HepG2 (cell line): Measurements from ENCODE around the gene CDKN3. TPM values are rescaled to one million over a fixed set of nuclear protein-coding genes. Genes with fewer than 3 reads are reported as not detected.

Experiments used
- ATAC-seq: fragments of 200-7000 bp; cut with Tn5 transposase; 3 replicates; pipeline ENCODE4 v1.9.1; 2020; ENCODE audit warnings: mild to moderate bottlenecking, moderate library complexity
- BruUV-seq: library from RNA; stranded (reverse); fragments of 400-500 nt; replicated peaks from 2 replicates; lab custom pipeline; 2021; lab: Mats Ljungman, UMichigan
- CTCF ChIA-PET: fragments of 300-600 bp; formaldehyde crosslinking; extraction: SDS; loops from one replicate; lab custom pipeline; 2021; ENCODE audit warnings: low total read pairs, inconsistent platforms, low intra/inter-chr PET ratio; lab: Yijun Ruan, JAX
- POLR2A ChIA-PET: fragments of 350-600 bp; sonication (Branson Sonifier 250); formaldehyde crosslinking; loops from one replicate; lab custom pipeline; 2020; ENCODE audit warnings: antibody characterized with exemption, inconsistent platforms; lab: Yijun Ruan, JAX
- DNase-seq: peaks from one replicate; pipeline ENCODE4 v3.0.0-alpha.2; 2015; ENCODE audit warnings: low spot score
- FAIRE-seq: peaks from 3 replicates; lab custom pipeline; 2011; peaks lifted over from hg19 to GRCh38; lab: Jason Lieb, UNC
- H2AFZ ChIP-seq: one replicate; pipeline ENCODE4 v1.6.1; 2011; ENCODE audit warnings: low read length, inconsistent platforms
- H3K27ac ChIP-seq: fragments of 300-600 bp; 3 replicates; pipeline ENCODE4 v1.8.0; 2011; ENCODE audit warnings: mixed run types, mild to moderate bottlenecking, mixed read lengths, low read length, inconsistent platforms; ENCODE audit not compliant: insufficient read depth; ENCODE audit errors: extremely low read length
- H3K27me3 ChIP-seq, 2 experiments: fragments of 200-600 bp in 1 of 2; 2 replicates in 1 of 2; 3 replicates in 1 of 2; pipeline versions ENCODE4 v1.6.0 to v1.8.0; 2011; ENCODE audit warnings: low read length in 2 of 2, mild to moderate bottlenecking in 2 of 2, moderate library complexity in 2 of 2, inconsistent platforms in 1 of 2; ENCODE audit not compliant: insufficient read depth in 2 of 2, control insufficient read depth in 1 of 2
- H3K36me3 ChIP-seq, 2 experiments: fragments of 200-600 bp in 1 of 2; replicated peaks in 1 of 2; 2 replicates in 1 of 2; 3 replicates in 1 of 2; pipeline versions ENCODE4 v1.5.1 to v1.8.0; 2011; ENCODE audit warnings: low read length in 2 of 2, inconsistent platforms in 1 of 2; ENCODE audit not compliant: insufficient read depth in 2 of 2, control insufficient read depth in 1 of 2
- H3K4me1 ChIP-seq: 2 replicates; pipeline ENCODE4 v1.5.1; 2012; ENCODE audit warnings: low read length, inconsistent platforms; ENCODE audit not compliant: insufficient read depth
- H3K4me2 ChIP-seq: 2 replicates; pipeline ENCODE4 v1.6.0; 2011; ENCODE audit warnings: low read depth, low read length, inconsistent platforms
- H3K4me3 ChIP-seq, 3 experiments: fragments of 200-600 bp in 1 of 3; sonication (generic), shearing (Covaris generic) in 1 of 3; replicated peaks in 1 of 3; 2 replicates each; pipeline ENCODE4 v1.5.1; 2011 to 2016; ENCODE audit warnings: low read length in 3 of 3, inconsistent platforms in 2 of 3, low read depth in 2 of 3, mild to moderate bottlenecking in 2 of 3, control low read depth in 1 of 3, mixed read lengths in 1 of 3; ENCODE audit not compliant: insufficient read depth in 1 of 3
- H3K79me2 ChIP-seq: one replicate; pipeline ENCODE4 v1.6.1; 2011; ENCODE audit warnings: low read length, inconsistent platforms; ENCODE audit not compliant: insufficient read depth
- H3K9ac ChIP-seq: 2 replicates; pipeline ENCODE4 v1.6.0; 2011; ENCODE audit warnings: mild to moderate bottlenecking, low read depth, low read length, inconsistent platforms; ENCODE audit not compliant: insufficient read depth
- H3K9me3 ChIP-seq: 2 replicates; pipeline ENCODE4 v1.5.1; 2012; ENCODE audit warnings: mild to moderate bottlenecking, low read length
- H4K20me1 ChIP-seq: 2 replicates; pipeline ENCODE4 v1.6.0; 2011; ENCODE audit warnings: inconsistent platforms, mild to moderate bottlenecking, low read length, moderate library complexity; ENCODE audit not compliant: insufficient read depth
- GPN1 ChIP-seq: sonication (generic); formaldehyde crosslinking; IDR thresholded peaks from 2 replicates; pipeline ENCODE4 v1.5.1; 2020; ENCODE audit warnings: missing genetic modification reagents, borderline replicate concordance
- MIXL1 ChIP-seq: IDR thresholded peaks from 2 replicates; pipeline ENCODE4 v1.6.1; 2016
- XBP1 ChIP-seq: sonication (generic); formaldehyde crosslinking; IDR thresholded peaks from 2 replicates; pipeline ENCODE4 v1.5.0; 2020; ENCODE audit warnings: missing genetic modification reagents
- ZNF879 ChIP-seq: sonication (generic); formaldehyde crosslinking; IDR thresholded peaks from 2 replicates; pipeline ENCODE4 v1.8.1; 2023; ENCODE audit warnings: missing genetic modification reagents
- WGBS: methylation state at CpG from one replicate; pipeline ENCODE4 v1.1.6; 2017; ENCODE audit warnings: low lambda C conversion rate; 5-methylcytosine and 5-hydroxymethylcytosine counted together
- in situ Hi-C: cut with HindIII; loops from 2 replicates; pipeline ENCODE4 v1.10.0; 2017; ENCODE audit warnings: low pct_unique_long_range_greater_than_20kb; ENCODE audit not compliant: extremely low pct_ligation_motif_present
- intact Hi-C: fragments of 100-400 bp; cut with micrococcal nuclease; formaldehyde crosslinking; loops from one replicate; pipeline ENCODE4 v1.10.0; 2022; ENCODE audit not compliant: unreplicated experiment
- polyA plus RNA-seq, 8 experiments: library from polyadenylated mRNA; depleted of rRNA in 3 of 8; stranded (reverse) in 7 of 8; unstranded in 1 of 8; fragments of >200 nt; fragmentation: Illumina TruSeq in 4 of 8; extraction: Trizol in 4 of 8; gene quantifications; 2 replicates each; pipeline versions ENCODE4 v1.2.1 to v1.2.3, GENCODE V29; 2011 to 2016; ENCODE audit warnings: low read depth in 4 of 8, missing spikeins in 1 of 8, mixed read lengths in 1 of 8; ENCODE audit not compliant: insufficient read depth in 1 of 8
- total RNA-seq, 5 experiments: library from RNA; depleted of rRNA; stranded (reverse); fragments of >200 nt; fragmentation: Illumina TruSeq; extraction: Trizol; gene quantifications; 2 replicates each; pipeline ENCODE4 v1.2.3, GENCODE V29; 2016; ENCODE audit warnings: low read depth in 1 of 5
- TF ChIP-seq, protein P1 (sequence below): IDR thresholded peaks from 2 replicates; pipeline ENCODE4 v1.6.1; 2016; ENCODE audit warnings: low read depth

CDKN3 gene
- total and polyA plus RNA-seq, 2 of the 13 experiments (the other 11 are each of a cell fraction or from before 2014, with no cell fraction given) = 63.0 to 88.9 TPM

DNA sequence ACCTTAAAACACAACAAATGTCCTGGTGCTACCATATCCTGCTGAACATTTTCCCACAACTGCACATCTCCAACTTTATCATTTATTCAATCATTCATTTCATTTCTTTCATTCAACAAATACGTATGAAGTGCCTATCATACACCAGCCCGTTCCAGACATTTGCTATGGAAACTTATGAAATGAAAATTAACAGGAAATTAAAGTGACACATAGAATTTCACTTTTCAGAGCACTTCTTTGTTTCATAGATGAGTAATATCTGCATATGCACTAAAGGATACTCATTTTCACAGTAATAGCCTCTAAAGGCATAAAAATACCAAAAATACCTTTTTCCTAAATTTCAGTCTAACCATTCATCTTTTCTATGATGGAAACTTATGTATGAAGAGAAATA is 31.7 kb downstream of the CDKN3 start:
- DNase-seq (no peak), ATAC-seq (no peak), FAIRE-seq (no peak)
- 94% methylated on average over 2 of the region's 2 CpGs for WGBS
- H3K9ac ChIP-seq = no peak overlapping the region
- H3K27ac ChIP-seq = no peak overlapping the region
- peaks cover 4% of the 10 kb centered on the region; the same call in 1 of the 2 replicates for H4K20me1 ChIP-seq
- no peaks in the 10 kb centered on the region for H3K9me3 ChIP-seq
- intact Hi-C loops (no loop called here), in situ Hi-C loops (no loop called here)
- BruUV-seq = no TSS peak
- POLR2A ChIA-PET = no interaction called here
- H3K4me1 ChIP-seq = peaks cover 47% of the 10 kb centered on the region
- no peak overlapping the region for H3K4me2 ChIP-seq
- H2AFZ ChIP-seq = no peak overlapping the region
- TF ChIP-seq, protein P1, sequence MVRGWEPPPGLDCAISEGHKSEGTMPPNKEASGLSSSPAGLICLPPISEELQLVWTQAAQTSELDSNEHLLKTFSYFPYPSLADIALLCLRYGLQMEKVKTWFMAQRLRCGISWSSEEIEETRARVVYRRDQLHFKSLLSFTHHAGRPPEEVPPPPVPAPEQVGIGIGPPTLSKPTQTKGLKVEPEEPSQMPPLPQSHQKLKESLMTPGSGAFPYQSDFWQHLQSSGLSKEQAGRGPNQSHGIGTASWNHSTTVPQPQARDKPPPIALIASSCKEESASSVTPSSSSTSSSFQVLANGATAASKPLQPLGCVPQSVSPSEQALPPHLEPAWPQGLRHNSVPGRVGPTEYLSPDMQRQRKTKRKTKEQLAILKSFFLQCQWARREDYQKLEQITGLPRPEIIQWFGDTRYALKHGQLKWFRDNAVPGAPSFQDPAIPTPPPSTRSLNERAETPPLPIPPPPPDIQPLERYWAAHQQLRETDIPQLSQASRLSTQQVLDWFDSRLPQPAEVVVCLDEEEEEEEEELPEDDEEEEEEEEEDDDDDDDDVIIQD (CRISPR knock-in tag) = no peak
- TF ChIP-seq XBP1 (no peak), MIXL1 (no peak), ZNF879 (no peak)
- H3K36me3 ChIP-seq = peaks cover 14 to 53% of the 10 kb centered on the region in 2 experiments
- H3K4me3 ChIP-seq = no peak overlapping the region
- H3K27me3 ChIP-seq = no peaks in the 10 kb centered on the region
- H3K79me2 ChIP-seq = peaks cover 40% of the 10 kb centered on the region
- CTCF ChIA-PET = no interaction called here

DNA sequence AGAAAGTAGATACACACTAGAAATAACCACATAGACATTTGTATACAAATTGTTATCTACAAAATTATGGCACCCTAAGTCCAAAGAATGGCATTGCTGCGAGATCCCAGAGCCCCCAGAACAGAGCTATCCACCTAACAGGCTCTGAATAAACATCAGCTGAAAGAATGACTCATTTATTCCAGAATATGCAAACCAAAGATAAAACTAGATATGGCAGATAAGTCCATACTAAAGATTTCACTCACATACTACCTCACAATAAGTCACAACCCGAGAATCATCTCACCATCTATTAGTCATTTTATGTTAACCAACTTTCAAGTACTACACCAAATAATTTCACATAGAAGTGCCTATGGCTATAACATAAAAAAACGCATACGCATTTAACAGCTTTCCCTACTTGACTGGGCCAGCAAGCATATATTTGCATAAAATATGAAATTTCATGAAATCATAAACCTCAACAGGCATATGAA is 38.7 kb downstream of the CDKN3 start:
- H3K27ac ChIP-seq = peak overlapping the region; percentile 25
- intact Hi-C loops = no loop called here
- no TSS peak for BruUV-seq
- H3K79me2 ChIP-seq = peaks cover 100% of the 10 kb centered on the region
- H3K9ac ChIP-seq = no peak overlapping the region
- no peak for FAIRE-seq
- no peaks in the 10 kb centered on the region for H3K9me3 ChIP-seq
- ChIA-PET CTCF (no interaction called here), POLR2A (interaction anchor here (1.2 to 1.8 kb wide), 2 partner anchors 11 to 39 kb away, joined by 3 to 6 read pairs; partner anchors contain the start of gene CDKN3)
- H4K20me1 ChIP-seq = peaks cover 18% of the 10 kb centered on the region
- in situ Hi-C loops = no loop called here
- no peaks in the 10 kb centered on the region; a peak in 1 of 5 replicates for H3K27me3 ChIP-seq
- DNase-seq = no peak
- H3K4me1 ChIP-seq = peaks cover 80% of the 10 kb centered on the region
- ATAC-seq = no peak
- H2AFZ ChIP-seq = no peak overlapping the region
- no peak for TF ChIP-seq GPN1
- 92% methylated on average over 4 of the region's 4 CpGs for WGBS
- H3K36me3 ChIP-seq = peaks cover 1 to 39% of the 10 kb centered on the region in 2 experiments; a peak in 4 of 5 replicates
- H3K4me2 ChIP-seq = no peak overlapping the region
- no peak overlapping the region for H3K4me3 ChIP-seq
